SK-N-SH (cell line): ENCODE data around the gene LRRC10B. TPM values are rescaled to one million over a fixed set of nuclear protein-coding genes. Genes with fewer than 3 reads are reported as not detected.

Source experiments
- CTCF ChIA-PET: fragments of 300-600, 350-600 bp; formaldehyde crosslinking; extraction: SDS; loops from one replicate; lab custom pipeline; 2021; lab: Yijun Ruan, JAX
- POLR2A ChIA-PET: fragments of 350-600 bp; sonication (Branson Sonifier 250); formaldehyde crosslinking; extraction: SDS; loops from one replicate; lab custom pipeline; 2020; ENCODE audit warnings: antibody characterized with exemption, inconsistent platforms; lab: Yijun Ruan, JAX
- DNase-seq: peaks from one replicate; pipeline ENCODE4 v3.0.0; 2012
- H2AFZ ChIP-seq: fragments of 200-600 bp; sonication (generic); 2 replicates; pipeline ENCODE4 v1.8.1; 2016; ENCODE audit warnings: antibody characterized with exemption, mild to moderate bottlenecking, low read depth
- H3F3A ChIP-seq: fragments of 200-600 bp; sonication (generic); replicated peaks from 2 replicates; pipeline ENCODE3; 2016; ENCODE audit warnings: antibody characterized with exemption, mild to moderate bottlenecking; ENCODE audit not compliant: insufficient read depth
- H3K27ac ChIP-seq, 2 experiments: fragments of 200-500 bp in 1 of 2; fragments of 200-600 bp in 1 of 2; sonication (Bioruptor generic) in 1 of 2; sonication (generic), shearing (Covaris generic) in 1 of 2; 2 replicates each; pipeline versions ENCODE4 v1.5.1 to v1.6.1; 2014 to 2016; ENCODE audit warnings: low read depth in 2 of 2, inconsistent platforms in 1 of 2, low read length in 1 of 2, mild to moderate bottlenecking in 1 of 2, mixed read lengths in 1 of 2
- H3K27me3 ChIP-seq: fragments of 200-600 bp; sonication (generic), shearing (Covaris generic); 2 replicates; pipeline ENCODE4 v1.6.1; 2016; ENCODE audit warnings: mixed run types; ENCODE audit not compliant: insufficient read depth
- H3K36me3 ChIP-seq, 2 experiments: fragments of 200-500 bp in 1 of 2; fragments of 200-600 bp in 1 of 2; sonication (Bioruptor generic) in 1 of 2; sonication (generic) in 1 of 2; replicated peaks in 1 of 2; 2 replicates each; pipeline versions ENCODE3 to v1.5.1; 2014 to 2016; ENCODE audit warnings: low read length in 1 of 2, mild to moderate bottlenecking in 1 of 2; ENCODE audit not compliant: insufficient read depth in 2 of 2, control insufficient read depth in 1 of 2
- H3K4me1 ChIP-seq, 2 experiments: fragments of 200-500 bp in 1 of 2; fragments of 200-600 bp in 1 of 2; sonication (Bioruptor generic) in 1 of 2; sonication (generic), shearing (Covaris generic) in 1 of 2; 2 replicates each; pipeline versions ENCODE4 v1.5.1 to v1.6.1; 2014 to 2016; ENCODE audit warnings: low read depth in 1 of 2, low read length in 1 of 2, mixed run types in 1 of 2; ENCODE audit not compliant: insufficient read depth in 2 of 2, control insufficient read depth in 1 of 2
- H3K4me2 ChIP-seq: fragments of 200-600 bp; sonication (generic), shearing (Covaris generic); 2 replicates; pipeline ENCODE4 v1.6.1; 2017; ENCODE audit warnings: mixed run types
- H3K4me3 ChIP-seq, 2 experiments: fragments of 200-500 bp in 1 of 2; fragments of 200-600 bp in 1 of 2; sonication (Bioruptor generic) in 1 of 2; sonication (generic), shearing (Covaris generic) in 1 of 2; 2 replicates each; pipeline versions ENCODE4 v1.5.1 to v1.8.1; 2014 to 2016; ENCODE audit warnings: low read depth in 2 of 2, inconsistent platforms in 1 of 2, low read length in 1 of 2, mild to moderate bottlenecking in 1 of 2, mixed read lengths in 1 of 2, moderate library complexity in 1 of 2
- H3K79me2 ChIP-seq: fragments of 200-600 bp; sonication (generic); 2 replicates; pipeline ENCODE4 v1.8.1; 2017; ENCODE audit warnings: mild to moderate bottlenecking; ENCODE audit not compliant: insufficient read depth
- H3K9ac ChIP-seq: fragments of 200-600 bp; sonication (generic); 2 replicates; pipeline ENCODE4 v1.6.1; 2017; ENCODE audit warnings: mixed run types
- H3K9me2 ChIP-seq: fragments of 200-600 bp; sonication (generic); 2 replicates; pipeline ENCODE4 v1.6.1; 2017; ENCODE audit warnings: mixed run types
- H3K9me3 ChIP-seq: fragments of 200-600 bp; sonication (generic); 2 replicates; pipeline ENCODE4 v1.6.1; 2017; ENCODE audit warnings: mixed run types, mild to moderate bottlenecking, moderate library complexity
- H4K20me1 ChIP-seq: fragments of 200-600 bp; sonication (generic); 2 replicates; pipeline ENCODE4 v1.6.1; 2017; ENCODE audit warnings: mild to moderate bottlenecking, mixed run types; ENCODE audit not compliant: insufficient read depth
- EP300 ChIP-seq, 2 experiments: IDR thresholded peaks; 2 replicates each; pipeline versions ENCODE4 v1.4.0 to v1.6.1; 2012; ENCODE audit warnings: borderline replicate concordance in 1 of 2, low read depth in 1 of 2, low read length in 1 of 2
- EZH2phosphoT487 ChIP-seq: fragments of 200-600 bp; sonication (generic); IDR thresholded peaks from 2 replicates; pipeline ENCODE4 v1.6.1; 2017; ENCODE audit warnings: low read depth, mixed run types, mild to moderate bottlenecking, antibody characterized with exemption, moderate library complexity, borderline replicate concordance
- FOXM1 ChIP-seq: IDR thresholded peaks from 2 replicates; pipeline ENCODE4 v1.4.0; 2012; ENCODE audit warnings: low read depth, mild to moderate bottlenecking
- MXI1 ChIP-seq: IDR thresholded peaks from 2 replicates; pipeline ENCODE4 v1.6.1; 2012; ENCODE audit warnings: mild to moderate bottlenecking, low read depth, low read length, improper control_type of control experiment
- NRF1 ChIP-seq: IDR thresholded peaks from 2 replicates; pipeline ENCODE4 v1.6.1; 2012; ENCODE audit warnings: low read depth, mild to moderate bottlenecking, low read length
- PBX3 ChIP-seq: IDR thresholded peaks from 2 replicates; pipeline ENCODE4; 2012
- POLR2AphosphoS5 ChIP-seq: IDR thresholded peaks from 2 replicates; pipeline ENCODE4 v1.6.1; 2012; ENCODE audit warnings: low read depth, low read length
- RAD21 ChIP-seq: IDR thresholded peaks from 2 replicates; pipeline ENCODE4 v1.6.1; 2012; ENCODE audit warnings: mild to moderate bottlenecking, low read length
- REST ChIP-seq: IDR thresholded peaks from 2 replicates; pipeline ENCODE4 v1.6.1; 2012; ENCODE audit warnings: mild to moderate bottlenecking, low read depth, low read length, moderate library complexity
- RFX5 ChIP-seq: IDR thresholded peaks from 2 replicates; pipeline ENCODE4 v1.6.1; 2012; ENCODE audit warnings: mild to moderate bottlenecking, improper control_type of control experiment, low read length
- TCF12 ChIP-seq: IDR thresholded peaks from 2 replicates; pipeline ENCODE4 v1.4.0; 2012
- TEAD4 ChIP-seq: IDR thresholded peaks from 2 replicates; pipeline ENCODE4 v1.4.0; 2012; ENCODE audit warnings: mild to moderate bottlenecking, borderline replicate concordance; ENCODE audit not compliant: insufficient read depth
- WGBS: methylation state at CpG from one replicate; pipeline ENCODE4 v1.1.6; 2017; ENCODE audit warnings: low lambda C conversion rate; 5-methylcytosine and 5-hydroxymethylcytosine counted together
- polyA plus RNA-seq, 3 experiments: library from polyadenylated mRNA; depleted of rRNA; stranded (reverse); fragments of >200 nt; gene quantifications; 2 replicates each; pipeline ENCODE4 v1.2.3, GENCODE V29; 2012
- TF ChIP-seq, protein P1 (sequence below): fragments of 150-350 bp; IDR thresholded peaks from 2 replicates; pipeline ENCODE4 v1.6.1; 2016; ENCODE audit warnings: mild to moderate bottlenecking, low read depth, low read length

Gene LRRC10B
- polyA plus RNA-seq, 1 of the 3 experiments (the other 2 are of a cell fraction) = not detected

DNA sequence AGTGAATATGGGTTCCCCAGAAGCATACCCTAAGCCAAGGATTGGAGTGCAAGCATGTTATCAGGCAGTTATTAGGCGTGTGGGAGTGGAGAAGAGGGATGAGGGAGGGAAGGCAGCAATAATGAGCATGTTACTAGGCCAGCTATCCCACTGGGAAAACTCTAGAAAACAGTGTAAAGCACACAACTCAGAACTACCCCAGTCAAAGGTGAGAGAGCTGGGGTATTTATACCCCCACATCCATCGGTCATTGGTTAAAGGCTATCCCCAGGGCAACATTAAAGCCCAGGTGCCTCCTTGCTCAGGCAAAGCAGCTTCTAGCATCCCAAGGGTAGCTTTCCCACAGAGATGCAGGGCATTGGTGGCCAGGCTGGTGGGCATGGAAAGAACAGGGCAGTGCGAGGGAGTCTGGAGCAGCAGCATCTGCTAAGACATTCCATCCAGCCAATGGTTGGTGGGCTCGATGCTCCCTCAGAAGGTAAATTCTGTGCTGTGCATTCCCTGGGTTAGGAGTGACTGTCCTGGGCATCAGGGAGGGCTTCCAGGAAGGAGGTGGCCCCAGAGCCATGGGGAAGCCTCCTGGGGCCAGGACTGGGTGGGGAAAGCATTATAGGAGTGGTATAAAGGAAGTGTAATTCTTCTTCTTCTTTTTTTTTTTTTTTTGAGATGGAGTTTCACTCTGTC, 21.1 kb upstream of the LRRC10B start:
- Histone ChIP-seq H3K27me3 (no peaks in the 10 kb centered on the region), H3K27ac (no peak overlapping the region), H3K4me3 (no peak overlapping the region), H3K9me2 (no peaks in the 10 kb centered on the region), H2AFZ (no peak overlapping the region), H3K79me2 (no peaks in the 10 kb centered on the region), H3K9ac (no peak overlapping the region), H3K36me3 (no peaks in the 10 kb centered on the region), H3F3A (no peaks in the 10 kb centered on the region), H3K4me1 (peaks cover 6 to 29% of the 10 kb centered on the region in 2 experiments; a peak in 1 of 4 replicates), H3K9me3 (no peaks in the 10 kb centered on the region), H3K4me2 (no peak overlapping the region), H4K20me1 (no peaks in the 10 kb centered on the region)
- POLR2A ChIA-PET = no interaction called here
- no peak for DNase-seq
- CTCF ChIA-PET = interaction anchor here (0.6 to 21.8 kb wide), 3 partner anchors 11 to 52 kb away, joined by 3 to 670 read pairs (median 31); partner anchors contain the start of gene LRRC10B
- no peak for TF ChIP-seq PBX3
- TF ChIP-seq, protein P1, sequence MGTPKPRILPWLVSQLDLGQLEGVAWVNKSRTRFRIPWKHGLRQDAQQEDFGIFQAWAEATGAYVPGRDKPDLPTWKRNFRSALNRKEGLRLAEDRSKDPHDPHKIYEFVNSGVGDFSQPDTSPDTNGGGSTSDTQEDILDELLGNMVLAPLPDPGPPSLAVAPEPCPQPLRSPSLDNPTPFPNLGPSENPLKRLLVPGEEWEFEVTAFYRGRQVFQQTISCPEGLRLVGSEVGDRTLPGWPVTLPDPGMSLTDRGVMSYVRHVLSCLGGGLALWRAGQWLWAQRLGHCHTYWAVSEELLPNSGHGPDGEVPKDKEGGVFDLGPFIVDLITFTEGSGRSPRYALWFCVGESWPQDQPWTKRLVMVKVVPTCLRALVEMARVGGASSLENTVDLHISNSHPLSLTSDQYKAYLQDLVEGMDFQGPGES = no peak
- no peak for TF ChIP-seq EP300 (IDR thresholded peaks at IDR 0.05; ENCODE audit: borderline replicate concordance in 1 of 2, low read depth in 1 of 2, low read length in 1 of 2)
- TF ChIP-seq REST = no peak
- TF ChIP-seq POLR2AphosphoS5 = no peak
- no peak for TF ChIP-seq FOXM1
- no peak for TF ChIP-seq TEAD4
- TF ChIP-seq NRF1 = no peak
- no peak for TF ChIP-seq RAD21
- no peak for TF ChIP-seq MXI1
- no peak for TF ChIP-seq RFX5
- TF ChIP-seq EZH2phosphoT487 = no peak
- no peak for TF ChIP-seq TCF12
- WGBS = 81% methylated on average over 3 of the region's 4 CpGs
